AG10803 (cell line): ENCODE measurements around the gene COL3A1.

Experiments
- DNase-seq: peaks from one replicate; pipeline ENCODE4 v3.0.0; 2010; ENCODE audit warnings: low read depth
- H3K4me3 ChIP-seq: 2 replicates; pipeline ENCODE4 v1.5.1; 2011; ENCODE audit warnings: mild to moderate bottlenecking, low read length, control low read depth
- CTCF ChIP-seq: conservative IDR thresholded peaks from 2 replicates; pipeline ENCODE4 v1.5.1; 2011; ENCODE audit warnings: mild to moderate bottlenecking, low read length, control low read depth, inconsistent platforms

The COL3A1 gene

DNA sequence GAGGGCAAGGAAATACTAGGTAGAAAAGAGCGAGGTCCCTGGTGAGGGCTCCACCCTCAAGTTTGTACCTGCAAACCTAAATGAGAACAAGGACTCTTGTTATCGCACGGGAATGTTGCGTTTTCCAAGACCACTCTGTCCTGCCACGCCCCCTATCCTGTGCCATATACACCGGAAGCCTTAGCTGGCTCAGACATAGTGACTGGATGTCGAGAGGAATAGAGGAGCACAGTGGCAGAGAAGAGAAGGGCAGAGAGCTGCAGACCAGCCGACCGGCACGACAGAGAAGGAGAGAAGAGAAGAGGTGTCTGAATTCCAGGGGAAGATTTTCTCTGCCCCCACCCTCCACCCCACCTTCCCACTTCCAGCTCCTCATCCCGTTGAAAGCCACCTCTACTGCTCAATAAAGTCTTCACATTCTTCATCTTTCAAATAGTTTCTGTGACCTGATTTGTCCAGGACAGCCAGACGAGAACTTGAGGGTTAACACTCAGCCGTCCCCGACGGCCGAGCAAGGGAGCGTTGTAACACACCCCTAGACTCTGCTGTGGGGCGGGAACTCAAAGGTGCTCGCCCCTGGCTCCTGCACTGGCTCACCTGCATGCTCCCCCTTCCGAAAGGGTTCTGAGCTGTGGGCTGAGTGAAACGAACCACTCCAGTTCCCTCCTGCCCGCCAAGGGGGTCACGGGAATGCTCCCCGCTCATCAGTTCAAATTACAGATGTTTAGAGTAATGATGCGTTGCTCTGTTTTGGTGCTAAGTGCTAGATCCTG, 24.9 kb upstream of the COL3A1 start:
- TF ChIP-seq CTCF = no peak
- H3K4me3 ChIP-seq = no peak overlapping the region
- DNase-seq = no peak

DNA sequence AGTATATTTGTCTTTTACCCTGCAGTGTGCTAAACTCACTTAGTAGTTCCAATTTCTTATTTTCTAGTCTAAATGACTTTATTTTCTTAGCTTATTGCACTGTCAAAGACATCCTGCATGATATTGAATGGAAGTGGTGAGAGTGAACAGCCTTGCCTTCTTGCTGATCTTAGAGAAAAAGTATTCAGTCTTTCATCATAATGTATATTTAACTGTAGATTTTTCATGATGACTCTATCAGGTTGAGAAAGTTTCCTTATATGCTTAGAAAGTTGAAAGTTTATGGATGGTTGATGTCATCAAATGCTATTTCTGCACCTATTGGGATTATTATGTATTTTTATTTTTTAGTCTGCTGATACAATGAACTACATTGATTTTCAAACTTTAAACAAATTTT, 21.3 kb upstream of the COL3A1 start:
- no peak for DNase-seq
- no peak overlapping the region for H3K4me3 ChIP-seq
- TF ChIP-seq CTCF = no peak

GRCh38 chr2:188956290-188956689, 17.9 kb upstream of the COL3A1 start:
- H3K4me3 ChIP-seq = no peak overlapping the region
- no peak for DNase-seq
- no peak for TF ChIP-seq CTCF

GRCh38 chr2:188956961-188957360, 17.2 kb upstream of the COL3A1 start:
- H3K4me3 ChIP-seq = no peak overlapping the region
- no peak for TF ChIP-seq CTCF
- DNase-seq = no peak

DNA sequence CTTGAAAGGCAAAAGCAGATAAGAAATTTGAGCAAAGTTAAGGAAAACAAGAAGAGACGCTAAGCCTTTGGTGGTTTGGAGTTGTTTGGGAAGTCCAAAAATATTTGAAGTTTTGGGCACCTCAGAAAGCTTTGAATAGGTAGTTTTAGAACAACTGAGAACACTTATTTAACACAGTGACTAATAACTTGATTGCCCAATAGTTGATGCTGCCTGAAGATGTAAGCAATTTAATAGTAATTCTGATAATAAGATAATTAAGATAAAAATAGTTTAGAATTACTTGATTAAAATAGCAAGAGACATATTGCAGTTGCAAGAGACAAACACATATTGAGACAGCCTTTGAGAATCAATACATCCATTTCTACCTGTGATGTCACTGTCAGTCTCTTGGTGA, 16.5 kb upstream of the COL3A1 start:
- H3K4me3 ChIP-seq = no peak overlapping the region
- no peak for DNase-seq
- TF ChIP-seq CTCF = no peak

GRCh38 chr2:188963741-188964140, 10.4 kb upstream of the COL3A1 start:
- no peak for DNase-seq
- no peak for TF ChIP-seq CTCF
- no peak overlapping the region for H3K4me3 ChIP-seq

- no peak for DNase-seq
- H3K4me3 ChIP-seq = no peak overlapping the region
- TF ChIP-seq CTCF = no peak
These were observed 9.1 kb upstream of the COL3A1 start for GRCh38 chr2:188964976-188965546.
